Hematopoietic multipotent progenitor cell treated with erythropoietin and hydrocortisone succinate and interleukin-3 and kit ligand, for 17 days (in vitro differentiated cells): ENCODE results near the gene THAP7.
"Not testable (repeated sequence)": the region's sequence is repeated elsewhere in the genome, so short reads cannot be mapped to it uniquely, and the experiment has no call there.

Source experiments
- DNase-seq: peaks from one replicate; pipeline ENCODE4 v3.0.0-alpha.2; 2015; ENCODE audit warnings: low spot score

THAP7 gene

GRCh38 chr22:21012446-21013407 lies 10.8 kb upstream of the THAP7 start:
- no peak for DNase-seq

- no peak for DNase-seq
Measured at GRCh38 chr22:21010426-21011113, 8.7 kb upstream of the THAP7 start.

GRCh38 chr22:21009638-21010425 lies 7.9 kb upstream of the THAP7 start:
- no peak for DNase-seq

- not testable (repeated sequence) for DNase-seq
Measured at GRCh38 chr22:21009208-21009607, 7.3 kb upstream of the THAP7 start.

GRCh38 chr22:21003782-21004181 lies 1.9 kb upstream of the THAP7 start:
- DNase-seq, result no peak

- no peak for DNase-seq
Measured at GRCh38 chr22:21000987-21001600, 824 bp downstream of the THAP7 start.

GRCh38 chr22:21000207-21000986 lies 1.5 kb downstream of the THAP7 start:
- DNase-seq, result no peak

- DNase-seq, result no peak
Measured at GRCh38 chr22:20999350-21000206, 2.3 kb downstream of the THAP7 start.

GRCh38 chr22:20998411-20999336 lies 3.2 kb downstream of the THAP7 start:
- DNase-seq, result no peak

GRCh38 chr22:20997536-20998257 lies 4.2 kb downstream of the THAP7 start:
- no peak for DNase-seq

- no peak for DNase-seq
Measured at GRCh38 chr22:20996598-20997535, 5.1 kb downstream of the THAP7 start.

GRCh38 chr22:20996031-20996410 lies 5.9 kb downstream of the THAP7 start:
- DNase-seq, result no peak

- DNase-seq, result no peak
Measured at GRCh38 chr22:20995329-20996030, 6.4 kb downstream of the THAP7 start.

GRCh38 chr22:20994902-20995241 lies 7.0 kb downstream of the THAP7 start:
- no peak for DNase-seq

- no peak for DNase-seq
Measured at GRCh38 chr22:20994128-20994901, 7.6 kb downstream of the THAP7 start.
